ENCODE data around the gene CDO1. TPM values are rescaled to one million over a fixed set of nuclear protein-coding genes. Genes with fewer than 3 reads are reported as not detected.

CDO1 gene
- 2.7 and 3.1 TPM in 2 replicates for total RNA-seq (2014; rRNA removed)
- 1.4 TPM for polyA plus RNA-seq (2012)

DNA sequence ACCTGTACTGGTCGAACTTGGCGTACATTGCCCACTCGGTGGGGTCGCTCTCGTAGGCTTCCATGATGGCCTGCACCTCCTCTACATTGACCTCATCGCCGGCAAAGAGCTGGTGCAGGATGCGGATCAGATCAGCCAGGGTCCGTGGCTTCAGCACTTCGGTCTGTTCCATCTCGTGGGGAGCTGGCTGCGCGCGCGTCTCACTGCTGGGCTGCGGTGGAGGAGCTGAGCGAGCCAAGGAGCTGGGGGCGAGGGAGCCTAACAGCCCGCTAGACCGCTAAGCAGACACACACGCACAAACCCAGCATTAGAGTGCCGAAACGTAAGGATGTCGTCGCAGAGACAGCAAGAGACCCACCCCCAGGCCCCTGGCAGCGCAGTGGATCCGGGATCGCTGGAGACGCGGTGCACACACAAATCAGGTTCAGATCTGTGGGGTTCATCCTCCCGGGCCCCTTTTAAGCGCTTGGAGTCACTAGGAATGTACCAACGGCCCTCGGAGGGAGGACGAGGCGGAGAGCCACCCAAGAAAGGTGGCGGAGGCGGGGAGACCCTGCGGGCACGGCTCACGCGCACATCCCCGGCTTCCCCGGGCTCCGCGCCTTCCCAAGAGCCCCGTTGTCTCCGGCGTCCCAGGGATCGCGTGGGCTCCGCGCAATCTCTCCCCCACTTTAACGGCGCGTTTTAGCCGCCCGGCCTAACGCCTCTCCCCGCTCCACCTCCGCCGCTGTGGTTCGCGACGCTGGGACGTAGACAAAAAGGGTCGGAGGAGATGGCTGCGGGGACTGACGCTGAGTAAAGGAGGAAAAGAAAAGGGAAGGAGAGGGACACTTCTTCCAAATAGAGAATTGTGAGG, at the start of gene CDO1:
TSS of gene CDO1 (minus strand) at position 434 of the 856 bp plus-strand sequence. CDS start at position 172, 262 bp downstream.
- peak; percentile 48 for DNase-seq (ENCODE audit: low read depth)

DNA sequence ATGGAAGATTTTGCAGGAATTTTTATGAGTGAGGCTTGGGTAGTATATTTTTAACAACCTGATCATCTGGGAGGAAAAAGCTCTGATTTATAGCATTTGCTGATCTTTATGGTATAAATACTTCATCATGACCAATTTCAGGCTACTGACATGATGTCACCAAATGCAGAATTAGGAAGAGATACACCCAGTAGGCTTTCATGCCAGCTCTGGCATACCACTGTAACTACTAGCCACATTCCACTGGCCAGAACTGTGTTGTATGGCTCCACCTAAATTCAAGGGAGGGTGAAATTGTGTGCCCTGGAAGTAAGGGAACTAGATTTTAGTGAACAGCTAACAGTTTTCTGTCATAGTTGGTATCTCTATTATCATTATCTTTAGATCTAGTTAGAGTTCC, 42.9 kb upstream of the CDO1 start:
- DNase-seq (ENCODE audit: low read depth): no peak

DNA sequence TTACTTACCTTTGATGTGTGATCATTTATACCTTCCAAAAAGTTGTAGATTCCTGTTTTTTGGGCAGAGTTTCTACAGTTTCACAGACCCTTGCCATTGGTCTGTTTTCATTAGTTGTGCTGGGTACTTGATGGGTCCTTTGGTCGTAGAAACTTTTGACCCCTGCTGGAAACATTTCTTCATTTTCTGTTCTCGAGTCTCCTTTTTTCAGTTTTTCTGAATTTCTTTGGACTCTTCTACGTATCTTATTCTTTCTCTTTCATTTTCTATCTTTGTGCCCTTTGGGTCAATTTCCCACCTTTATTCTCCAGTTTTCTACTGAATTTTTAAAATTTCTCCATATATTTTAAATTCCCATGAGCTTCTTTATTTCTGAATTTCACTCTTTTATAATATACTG, 41.9 kb upstream of the CDO1 start:
- DNase-seq (ENCODE audit: low read depth): no peak

- peak; percentile 69 for DNase-seq (ENCODE audit: low read depth)
Measured at GRCh38 chr5:115857626-115858349, 41.3 kb upstream of the CDO1 start.

GRCh38 chr5:115857057-115857479, 40.6 kb upstream of the CDO1 start:
- no peak for DNase-seq (ENCODE audit: low read depth)

GRCh38 chr5:115855959-115856358, 39.5 kb upstream of the CDO1 start:
- no peak for DNase-seq (ENCODE audit: low read depth)

- DNase-seq (ENCODE audit: low read depth): no peak
Measured at GRCh38 chr5:115854139-115854538, 37.7 kb upstream of the CDO1 start.

GRCh38 chr5:115850744-115851416, 34.4 kb upstream of the CDO1 start:
- no peak for DNase-seq (ENCODE audit: low read depth)

DNA sequence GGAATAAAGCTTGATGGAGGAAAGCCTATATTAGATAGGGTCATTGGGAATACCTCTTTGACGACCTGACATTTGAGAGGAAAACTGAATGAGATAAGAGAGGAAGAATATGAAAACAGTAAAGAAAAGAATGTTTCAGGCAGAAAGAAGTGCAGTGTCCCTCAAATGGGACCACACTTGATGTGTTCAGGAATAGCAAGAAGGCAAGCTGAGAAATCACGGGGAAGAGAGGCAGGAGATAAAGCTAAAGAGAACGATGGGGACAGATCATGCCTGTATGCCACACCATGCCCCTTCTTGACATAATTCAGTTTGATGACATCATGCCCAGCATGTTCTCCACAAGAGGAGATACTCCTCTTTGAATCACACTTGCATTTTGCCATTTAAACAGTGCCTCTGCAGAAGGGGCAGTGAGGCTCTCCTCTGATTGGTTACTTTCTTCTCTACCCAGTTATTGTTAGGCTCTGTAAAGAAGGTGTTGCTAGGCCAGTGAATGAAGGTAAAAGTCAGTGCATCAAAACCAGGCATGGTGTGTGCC, 32.9 kb upstream of the CDO1 start:
- DNase-seq (ENCODE audit: low read depth): no peak

DNA sequence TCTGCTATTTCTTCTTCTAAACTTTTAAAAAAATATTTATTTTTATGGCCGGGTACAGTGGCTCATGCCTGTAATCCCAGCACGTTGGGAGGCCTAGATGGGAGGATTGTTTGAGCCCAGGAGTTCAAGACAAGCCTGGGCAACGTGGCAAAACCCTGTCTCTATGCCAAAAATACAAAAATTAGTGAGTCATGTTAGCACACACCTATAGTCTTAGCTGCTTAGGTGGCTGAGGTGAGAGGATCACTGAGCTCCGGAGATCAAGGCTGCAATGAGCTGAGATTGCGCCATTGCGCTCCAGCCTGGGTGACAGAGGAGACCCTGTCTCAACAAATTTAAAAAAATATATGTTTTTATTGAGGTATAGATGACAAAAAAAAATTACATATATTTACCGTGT, 30.8 kb upstream of the CDO1 start:
- DNase-seq (ENCODE audit: low read depth): no peak

DNA sequence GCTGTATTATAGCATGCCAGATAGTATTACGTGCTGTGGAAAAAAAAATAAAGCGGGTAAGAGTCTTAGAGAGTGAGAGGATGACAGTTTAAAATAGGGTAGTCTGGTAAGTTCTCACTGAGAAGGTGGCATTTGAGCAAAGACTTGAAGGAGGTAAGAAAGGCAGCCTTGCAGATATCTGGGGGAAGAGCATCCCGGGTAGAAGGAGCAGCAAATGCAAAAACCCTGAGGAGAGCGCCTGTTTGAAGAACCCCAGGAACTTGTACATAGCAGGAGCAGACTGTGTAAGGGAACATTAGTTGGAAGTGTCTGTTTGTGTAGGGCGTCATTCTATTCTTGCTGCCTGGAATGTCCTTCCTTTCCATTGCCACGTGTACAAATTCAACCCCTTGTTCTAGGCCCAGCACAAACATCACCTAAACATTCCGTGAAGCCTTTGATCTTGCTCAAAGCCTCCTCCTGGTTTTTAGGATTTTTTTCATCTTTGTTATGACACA, 27.9 kb upstream of the CDO1 start:
- DNase-seq (ENCODE audit: low read depth): no peak

- no peak for DNase-seq (ENCODE audit: low read depth)
Measured at GRCh38 chr5:115843444-115844130, 27.1 kb upstream of the CDO1 start.

- DNase-seq (ENCODE audit: low read depth): no peak
Measured at GRCh38 chr5:115842952-115843351, 26.5 kb upstream of the CDO1 start.

DNA sequence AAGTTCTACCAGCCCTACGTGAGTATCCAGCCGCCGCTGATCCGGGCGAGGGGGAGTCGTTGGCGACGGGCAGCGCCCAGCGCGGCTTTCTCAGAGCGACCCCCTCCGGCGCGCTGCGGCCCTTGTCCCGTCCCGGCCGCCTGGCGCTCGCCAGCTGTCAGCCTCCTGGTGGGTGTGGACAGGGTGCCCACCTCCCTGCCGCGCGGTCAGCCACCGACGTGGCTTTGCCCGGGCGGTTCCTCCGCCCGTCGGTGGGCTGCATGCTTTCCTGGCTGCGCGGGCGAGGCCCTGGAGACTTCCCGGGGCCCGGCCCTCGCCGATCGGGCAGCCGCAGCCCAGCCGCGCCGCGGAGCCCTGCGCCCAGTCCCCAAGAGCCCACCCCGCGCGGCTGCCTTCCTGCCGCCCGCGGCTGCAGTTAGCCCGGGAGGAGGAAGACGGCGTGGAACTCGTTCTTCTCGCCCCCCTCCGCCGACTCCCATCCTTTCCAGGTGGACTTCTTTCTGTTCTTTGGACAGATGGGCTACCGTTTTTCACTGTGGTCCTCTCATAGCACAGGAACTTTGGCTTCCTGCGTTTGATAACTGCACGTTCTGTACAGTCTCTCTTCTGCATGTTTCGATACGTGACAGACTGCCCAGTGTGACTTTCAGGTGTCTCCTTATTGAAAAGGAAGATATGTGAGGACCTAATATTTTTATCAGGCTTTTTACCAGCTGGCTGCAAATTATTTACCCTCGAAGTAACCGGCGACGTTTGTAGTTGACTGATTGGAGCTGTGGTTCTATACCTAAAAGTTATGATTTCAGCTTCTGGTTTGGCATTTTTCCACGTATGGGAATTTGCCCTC, 25.9 kb upstream of the CDO1 start:
- DNase-seq (ENCODE audit: low read depth): peak; percentile 69

DNA sequence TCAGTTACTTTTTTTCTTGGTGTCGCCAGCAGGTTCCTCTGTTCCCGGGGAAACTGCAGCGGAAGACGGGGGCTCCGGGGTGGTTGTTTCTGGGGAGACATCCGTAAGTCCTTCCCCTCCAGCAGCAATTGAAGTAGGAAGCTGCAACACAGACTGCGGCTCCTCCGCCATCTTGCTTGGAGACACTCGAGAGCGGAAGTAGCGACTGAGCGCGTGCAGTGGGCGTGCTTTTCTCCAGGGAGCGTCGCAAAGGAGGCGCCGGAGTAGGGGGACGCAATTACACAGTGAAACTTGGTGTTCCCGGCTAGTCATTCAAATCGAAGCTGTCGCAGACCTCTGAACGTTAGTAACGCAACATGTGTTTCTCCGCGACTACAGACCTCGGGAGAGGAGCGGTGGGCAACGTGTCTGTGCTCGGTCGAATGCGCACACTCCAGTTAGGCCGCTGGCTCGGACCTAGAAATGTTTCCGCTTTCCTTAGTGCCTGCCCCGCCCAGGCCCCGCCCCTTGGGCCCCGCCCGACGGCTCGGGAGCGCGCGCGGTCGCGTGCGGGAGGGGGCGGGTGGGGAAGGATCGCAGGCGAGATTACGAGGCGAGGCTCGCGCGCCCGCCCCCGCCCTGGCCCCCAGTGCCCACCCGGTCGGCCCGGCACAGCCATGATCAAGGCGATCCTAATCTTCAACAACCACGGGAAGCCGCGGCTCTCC, 25.1 kb upstream of the CDO1 start, which contains the start of the genes AP3S1 and ATG12:
TSS of gene AP3S1 (plus strand) at position 554 of the 707 bp plus-strand sequence. CDS start at position 657, 103 bp downstream.
TSS of gene ATG12 (minus strand) at position 184 of the 707 bp plus-strand sequence. CDS start at position 171, 13 bp downstream.
- peak; percentile 93 for DNase-seq (ENCODE audit: low read depth)

DNA sequence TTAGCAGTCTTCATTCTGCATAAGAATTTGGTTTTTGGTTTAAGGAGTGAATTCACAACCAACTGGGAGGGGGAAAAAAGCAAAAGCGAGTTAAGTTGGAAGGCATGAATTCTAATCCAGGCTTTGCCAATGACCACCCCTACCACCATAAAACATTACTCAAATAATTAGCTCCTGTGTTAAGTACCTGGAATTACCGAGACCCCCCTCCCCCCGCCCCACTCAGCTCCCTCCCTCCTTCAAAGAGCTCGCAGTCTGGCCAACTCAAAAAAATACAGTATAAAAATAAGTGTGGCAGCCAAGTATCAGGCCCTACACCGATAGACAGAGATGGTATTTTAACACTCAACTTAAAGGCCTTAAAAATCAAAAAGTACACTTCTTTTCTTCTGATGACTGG, 24.4 kb upstream of the CDO1 start:
- no peak for DNase-seq (ENCODE audit: low read depth)

- DNase-seq (ENCODE audit: low read depth): peak; percentile 68
Measured at GRCh38 chr5:115838885-115839518, 22.5 kb upstream of the CDO1 start.

DNA sequence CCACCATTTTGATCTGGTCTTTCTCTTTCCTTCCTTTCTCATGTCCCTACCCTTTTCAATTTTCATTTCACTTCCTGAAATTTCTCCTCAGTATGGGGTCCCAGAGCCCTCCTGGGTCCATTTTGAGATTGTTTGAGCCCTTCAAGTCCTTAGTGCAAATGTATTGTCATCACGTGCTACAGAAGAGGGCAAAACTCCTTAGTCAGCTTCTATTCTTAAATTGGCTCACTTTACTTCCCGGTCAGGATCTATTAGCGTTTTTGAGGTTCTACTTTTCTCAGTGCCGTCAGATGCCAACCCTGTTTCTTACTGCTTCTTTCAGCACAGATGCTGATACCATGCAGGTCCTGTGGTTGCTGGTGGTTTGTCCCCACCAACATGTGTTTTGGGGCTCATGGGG, 19.0 kb upstream of the CDO1 start:
- no peak for DNase-seq (ENCODE audit: low read depth)

Measured in LHCN-M2 (cell line).